ENCODE data around the gene AFG1L. TPM values are rescaled to one million over a fixed set of nuclear protein-coding genes. Genes with fewer than 3 reads are reported as not detected.

The AFG1L gene
- total and polyA plus RNA-seq, 2 donors (not counting 1 experiment from before 2014, with no cell fraction given), result 1.7 to 5.4 TPM

GRCh38 chr6:108564178-108564577 is 269.3 kb downstream of the AFG1L start:
- peak overlapping the region; percentile 96 to 100 (median 97) for H3K4me3 ChIP-seq (replicated peaks in 1 of 4; ENCODE audit: control extremely low read depth in 1 of 4, insufficient read depth in 1 of 4, low read depth in 3 of 4, low read length in 4 of 4)
- DNase-seq (ENCODE audit: low read depth in 2 of 2), result peak; percentile 93 to 99
- peaks cover 7% of the 10 kb centered on the region for H4K20me1 ChIP-seq (ENCODE audit: control insufficient read depth, extremely low read depth, insufficient read depth, low read length)
- no peak overlapping the region for H2AFZ ChIP-seq (ENCODE audit: low read length)
- H3K27ac ChIP-seq (ENCODE audit: insufficient read depth, low read length), result peak overlapping the region; percentile 95
- H3K4me2 ChIP-seq (ENCODE audit: extremely low read depth, insufficient read depth, low read length), result peak overlapping the region; percentile 86
- peaks cover 5% of the 10 kb centered on the region for H3K36me3 ChIP-seq (ENCODE audit: control insufficient read depth, insufficient read depth, low read length)
- TF ChIP-seq EZH2 (IDR thresholded peaks at IDR 0.05; ENCODE audit: low read length, missing control alignments), result no peak
- no peaks in the 10 kb centered on the region for H3K27me3 ChIP-seq (ENCODE audit: control insufficient read depth, insufficient read depth, low read length)
- H3K9me3 ChIP-seq (ENCODE audit: control insufficient read depth, insufficient read depth, low read depth, low read length), result no peaks in the 10 kb centered on the region
- H3K9ac ChIP-seq (ENCODE audit: insufficient read depth, low read length), result no peak overlapping the region
- peaks cover 24% of the 10 kb centered on the region for H3K4me1 ChIP-seq (ENCODE audit: control insufficient read depth, extremely low read depth, insufficient read depth, low read length)
- H3K79me2 ChIP-seq (ENCODE audit: control insufficient read depth, insufficient read depth, low read length), result peaks cover 76% of the 10 kb centered on the region

GRCh38 chr6:108565091-108565766 is 270.4 kb downstream of the AFG1L start:
- H3K27me3 ChIP-seq (ENCODE audit: control insufficient read depth, insufficient read depth, low read length), result no peaks in the 10 kb centered on the region
- H3K36me3 ChIP-seq (ENCODE audit: control insufficient read depth, insufficient read depth, low read length), result peaks cover 9% of the 10 kb centered on the region
- H3K9ac ChIP-seq (ENCODE audit: insufficient read depth, low read length), result peak overlapping the region; percentile 33
- H3K4me3 ChIP-seq (replicated peaks in 1 of 4; ENCODE audit: control extremely low read depth in 1 of 4, insufficient read depth in 1 of 4, low read depth in 3 of 4, low read length in 4 of 4), result peak overlapping the region; percentile 31 to 97 (median 96)
- TF ChIP-seq EZH2 (IDR thresholded peaks at IDR 0.05; ENCODE audit: low read length, missing control alignments), result no peak
- no peak for TF ChIP-seq CTCF (conservative IDR thresholded peaks at IDR 0.05 in 1 of 2, IDR thresholded peaks at IDR 0.05 in 1 of 2; ENCODE audit: low read depth in 1 of 2, low read length in 2 of 2)
- peak overlapping the region; percentile 95 for H3K27ac ChIP-seq (ENCODE audit: insufficient read depth, low read length)
- H3K4me1 ChIP-seq (ENCODE audit: control insufficient read depth, extremely low read depth, insufficient read depth, low read length), result peaks cover 24% of the 10 kb centered on the region
- H4K20me1 ChIP-seq (ENCODE audit: control insufficient read depth, extremely low read depth, insufficient read depth, low read length), result peaks cover 7% of the 10 kb centered on the region
- H2AFZ ChIP-seq (ENCODE audit: low read length), result no peak overlapping the region
- peak overlapping the region; percentile 86 for H3K4me2 ChIP-seq (ENCODE audit: extremely low read depth, insufficient read depth, low read length)
- DNase-seq (ENCODE audit: low read depth in 2 of 2), result no peak
- no peaks in the 10 kb centered on the region for H3K9me3 ChIP-seq (ENCODE audit: control insufficient read depth, insufficient read depth, low read depth, low read length)
- H3K79me2 ChIP-seq (ENCODE audit: control insufficient read depth, insufficient read depth, low read length), result peaks cover 83% of the 10 kb centered on the region

- peaks cover 24% of the 10 kb centered on the region for H3K4me1 ChIP-seq (ENCODE audit: control insufficient read depth, extremely low read depth, insufficient read depth, low read length)
- peaks cover 7% of the 10 kb centered on the region for H4K20me1 ChIP-seq (ENCODE audit: control insufficient read depth, extremely low read depth, insufficient read depth, low read length)
- no peaks in the 10 kb centered on the region for H3K9me3 ChIP-seq (ENCODE audit: control insufficient read depth, insufficient read depth, low read depth, low read length)
- no peaks in the 10 kb centered on the region for H3K27me3 ChIP-seq (ENCODE audit: control insufficient read depth, insufficient read depth, low read length)
- H3K27ac ChIP-seq (ENCODE audit: insufficient read depth, low read length), result peak overlapping the region; percentile 95
- peak; percentile 18 to 27 for TF ChIP-seq CTCF (conservative IDR thresholded peaks at IDR 0.05 in 1 of 2, IDR thresholded peaks at IDR 0.05 in 1 of 2; ENCODE audit: low read depth in 1 of 2, low read length in 2 of 2)
- TF ChIP-seq EZH2 (IDR thresholded peaks at IDR 0.05; ENCODE audit: low read length, missing control alignments), result no peak
- H3K79me2 ChIP-seq (ENCODE audit: control insufficient read depth, insufficient read depth, low read length), result peaks cover 90% of the 10 kb centered on the region
- peak overlapping the region in 2 of 4 experiments; percentile 96 to 97 for H3K4me3 ChIP-seq (replicated peaks in 1 of 4; ENCODE audit: control extremely low read depth in 1 of 4, insufficient read depth in 1 of 4, low read depth in 3 of 4, low read length in 4 of 4)
- no peak overlapping the region for H2AFZ ChIP-seq (ENCODE audit: low read length)
- no peak overlapping the region for H3K9ac ChIP-seq (ENCODE audit: insufficient read depth, low read length)
- H3K4me2 ChIP-seq (ENCODE audit: extremely low read depth, insufficient read depth, low read length), result peak overlapping the region; percentile 86
- DNase-seq (ENCODE audit: low read depth in 2 of 2), result peak; percentile 64 to 94
- peaks cover 9% of the 10 kb centered on the region for H3K36me3 ChIP-seq (ENCODE audit: control insufficient read depth, insufficient read depth, low read length)
Measured at GRCh38 chr6:108565893-108566292, 271.0 kb downstream of the AFG1L start.
